ENCODE data around the gene FLAD1.

DNA sequence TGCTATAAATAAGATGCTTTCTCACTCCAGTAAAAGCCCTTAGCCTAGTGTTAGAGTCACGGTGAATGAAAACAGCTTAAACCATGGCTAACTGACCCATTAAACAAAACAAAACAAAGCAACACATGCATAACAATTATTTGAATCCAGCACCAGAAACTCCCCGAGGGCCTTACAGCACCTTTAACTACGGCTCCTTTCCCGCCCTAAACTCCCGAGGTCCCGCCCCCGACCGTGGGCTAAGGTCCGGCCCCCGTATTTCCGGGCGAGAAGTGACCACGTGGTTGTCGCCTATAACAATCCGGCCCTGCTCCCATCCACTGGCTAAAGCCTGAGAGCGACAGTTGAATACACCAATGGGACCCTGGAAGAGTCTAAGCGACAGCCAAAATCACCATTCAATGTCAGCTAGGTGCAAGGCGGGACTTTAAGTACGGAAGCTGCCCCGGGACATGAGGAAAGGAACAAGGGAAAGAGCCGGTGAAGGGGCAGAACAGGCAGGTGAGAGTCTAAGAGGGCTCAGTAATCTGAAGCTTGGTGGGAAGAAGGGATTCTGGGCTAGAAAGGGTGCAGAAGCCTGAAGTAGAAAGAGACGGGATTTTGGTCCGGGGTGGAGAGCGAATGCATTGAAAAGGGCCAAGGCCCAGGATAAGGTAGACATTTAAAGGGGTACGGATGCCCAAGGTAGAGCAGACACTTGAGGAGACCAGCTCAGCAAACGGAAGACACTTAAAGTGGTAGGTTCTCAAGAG, at the start of gene FLAD1:
- TF ChIP-seq CTCF (IDR thresholded peaks at IDR 0.05): no peak
- peak; percentile 74 for TF ChIP-seq POLR2AphosphoS5 (IDR thresholded peaks at IDR 0.05; ENCODE audit: low read depth, low read length)

All from Panc1 (cell line).